ENCODE results near the gene SCNN1G.
A peak's percentile ranks its signal among the peaks of the same experiment; 100 is the strongest.

Gene SCNN1G

GRCh38 chr16:23185656-23186055 is 3.1 kb downstream of the SCNN1G start:
- Histone ChIP-seq H3K4ac (ENCODE audit: low read depth in 1 of 2, low read length in 2 of 2) (no peak overlapping the region), H2BK12ac (ENCODE audit: low read length in 2 of 2) (no peak overlapping the region)
- WGBS = 78% methylated on average over 11 of the region's 11 CpGs

GRCh38 chr16:23186171-23186570 is 3.6 kb downstream of the SCNN1G start:
- Histone ChIP-seq H3K23ac (ENCODE audit: low read length in 2 of 2) (no peak overlapping the region), H3K9me3 (ENCODE audit: control insufficient read depth, low read length) (no peaks in the 10 kb centered on the region), H3K27ac (ENCODE audit: low read length, poor library complexity, severe bottlenecking) (no peak overlapping the region)

More at GRCh38 chr16:23185656-23186055, 3.1 kb downstream of the SCNN1G start:
- H3K14ac ChIP-seq (ENCODE audit: low read length in 2 of 2) = no peak overlapping the region
- no peak overlapping the region for H3K27ac ChIP-seq (ENCODE audit: low read length, poor library complexity, severe bottlenecking)
- H3K9me3 ChIP-seq (ENCODE audit: control insufficient read depth, low read length) = no peaks in the 10 kb centered on the region
- no peaks in the 10 kb centered on the region for H3K79me1 ChIP-seq (replicated peaks; ENCODE audit: low read length, poor library complexity, severe bottlenecking)
- H4K8ac ChIP-seq (ENCODE audit: low read length) = no peak overlapping the region
- no peak overlapping the region for H2AFZ ChIP-seq (ENCODE audit: low read depth, low read length)
- H2BK5ac ChIP-seq (ENCODE audit: low read depth, low read length, poor library complexity, severe bottlenecking) = no peak overlapping the region
- H3K4me3 ChIP-seq (ENCODE audit: insufficient read depth in 1 of 2, low read depth in 1 of 2, low read length in 2 of 2) = no peak overlapping the region
- no peaks in the 10 kb centered on the region for H3K36me3 ChIP-seq (ENCODE audit: control insufficient read depth in 1 of 2, insufficient read depth in 2 of 2, low read depth in 1 of 2, low read length in 2 of 2)
- H3K18ac ChIP-seq (ENCODE audit: low read depth in 1 of 2, low read length in 2 of 2) = no peak overlapping the region
- H3K23ac ChIP-seq (ENCODE audit: low read length in 2 of 2) = no peak overlapping the region
- H2BK120ac ChIP-seq (ENCODE audit: low read depth, low read length) = no peak overlapping the region
- H3K9ac ChIP-seq (ENCODE audit: low read length) = no peak overlapping the region
- H3K27me3 ChIP-seq (ENCODE audit: control insufficient read depth in 1 of 2, insufficient read depth in 1 of 2, low read length in 2 of 2) = peaks cover 60 to 72% of the 10 kb centered on the region in 2 experiments
- H4K91ac ChIP-seq (ENCODE audit: low read length) = no peak overlapping the region
- no peak overlapping the region for H2AK5ac ChIP-seq (ENCODE audit: low read length, severe bottlenecking)
- peaks cover 13% of the 10 kb centered on the region for H3K4me1 ChIP-seq (ENCODE audit: control insufficient read depth, insufficient read depth, low read depth, low read length)
- H2BK15ac ChIP-seq (ENCODE audit: low read depth, poor library complexity, severe bottlenecking) = no peak overlapping the region
- no peak overlapping the region for H3K4me2 ChIP-seq (ENCODE audit: low read length, poor library complexity, severe bottlenecking)
- DNase-seq = no peak

GRCh38 chr16:23187341-23187740 is 4.8 kb downstream of the SCNN1G start:
- DNase-seq = no peak
- H3K4ac ChIP-seq (ENCODE audit: low read depth in 1 of 2, low read length in 2 of 2) = no peak overlapping the region
- H2BK12ac ChIP-seq (ENCODE audit: low read length in 2 of 2) = no peak overlapping the region
- H2AK5ac ChIP-seq (ENCODE audit: low read length, severe bottlenecking) = no peak overlapping the region
- H2BK120ac ChIP-seq (ENCODE audit: low read depth, low read length) = no peak overlapping the region
- peaks cover 55 to 59% of the 10 kb centered on the region in 2 experiments for H3K27me3 ChIP-seq (ENCODE audit: control insufficient read depth in 1 of 2, insufficient read depth in 1 of 2, low read length in 2 of 2)
- no peaks in the 10 kb centered on the region for H3K36me3 ChIP-seq (ENCODE audit: control insufficient read depth in 1 of 2, insufficient read depth in 2 of 2, low read depth in 1 of 2, low read length in 2 of 2)
- no peak overlapping the region for H2BK15ac ChIP-seq (ENCODE audit: low read depth, poor library complexity, severe bottlenecking)
- no peaks in the 10 kb centered on the region for H3K79me1 ChIP-seq (replicated peaks; ENCODE audit: low read length, poor library complexity, severe bottlenecking)
- no peak overlapping the region for H3K9ac ChIP-seq (ENCODE audit: low read length)
- no peak overlapping the region for H3K14ac ChIP-seq (ENCODE audit: low read length in 2 of 2)
- WGBS = 66% methylated on average over 3 of the region's 3 CpGs
- H3K23ac ChIP-seq (ENCODE audit: low read length in 2 of 2) = no peak overlapping the region
- H3K4me1 ChIP-seq (ENCODE audit: control insufficient read depth, insufficient read depth, low read depth, low read length) = peaks cover 10% of the 10 kb centered on the region
- no peak overlapping the region for H3K18ac ChIP-seq (ENCODE audit: low read depth in 1 of 2, low read length in 2 of 2)
- H3K27ac ChIP-seq (ENCODE audit: low read length, poor library complexity, severe bottlenecking) = no peak overlapping the region
- H3K4me2 ChIP-seq (ENCODE audit: low read length, poor library complexity, severe bottlenecking) = no peak overlapping the region
- no peaks in the 10 kb centered on the region for H3K9me3 ChIP-seq (ENCODE audit: control insufficient read depth, low read length)
- no peak overlapping the region for H4K8ac ChIP-seq (ENCODE audit: low read length)
- no peak overlapping the region for H3K4me3 ChIP-seq (ENCODE audit: insufficient read depth in 1 of 2, low read depth in 1 of 2, low read length in 2 of 2)
- H2AFZ ChIP-seq (ENCODE audit: low read depth, low read length) = no peak overlapping the region
- H4K91ac ChIP-seq (ENCODE audit: low read length) = no peak overlapping the region
- H2BK5ac ChIP-seq (ENCODE audit: low read depth, low read length, poor library complexity, severe bottlenecking) = no peak overlapping the region

More at GRCh38 chr16:23186171-23186570, 3.6 kb downstream of the SCNN1G start:
- no peak overlapping the region for H3K9ac ChIP-seq (ENCODE audit: low read length)
- DNase-seq = no peak
- no peak overlapping the region for H3K4ac ChIP-seq (ENCODE audit: low read depth in 1 of 2, low read length in 2 of 2)
- no peak overlapping the region for H3K4me3 ChIP-seq (ENCODE audit: insufficient read depth in 1 of 2, low read depth in 1 of 2, low read length in 2 of 2)
- no peak overlapping the region for H4K8ac ChIP-seq (ENCODE audit: low read length)
- no peak overlapping the region for H2BK12ac ChIP-seq (ENCODE audit: low read length in 2 of 2)
- no peak overlapping the region for H3K14ac ChIP-seq (ENCODE audit: low read length in 2 of 2)
- no peak overlapping the region for H3K18ac ChIP-seq (ENCODE audit: low read depth in 1 of 2, low read length in 2 of 2)
- no peak overlapping the region for H2BK5ac ChIP-seq (ENCODE audit: low read depth, low read length, poor library complexity, severe bottlenecking)
- H3K4me2 ChIP-seq (ENCODE audit: low read length, poor library complexity, severe bottlenecking) = no peak overlapping the region
- peaks cover 57 to 67% of the 10 kb centered on the region in 2 experiments for H3K27me3 ChIP-seq (ENCODE audit: control insufficient read depth in 1 of 2, insufficient read depth in 1 of 2, low read length in 2 of 2)
- no peak overlapping the region for H2AK5ac ChIP-seq (ENCODE audit: low read length, severe bottlenecking)
- no peaks in the 10 kb centered on the region for H3K36me3 ChIP-seq (ENCODE audit: control insufficient read depth in 1 of 2, insufficient read depth in 2 of 2, low read depth in 1 of 2, low read length in 2 of 2)
- H3K79me1 ChIP-seq (replicated peaks; ENCODE audit: low read length, poor library complexity, severe bottlenecking) = no peaks in the 10 kb centered on the region
- H2BK120ac ChIP-seq (ENCODE audit: low read depth, low read length) = no peak overlapping the region
- no peak overlapping the region for H2BK15ac ChIP-seq (ENCODE audit: low read depth, poor library complexity, severe bottlenecking)
- H2AFZ ChIP-seq (ENCODE audit: low read depth, low read length) = no peak overlapping the region
- H4K91ac ChIP-seq (ENCODE audit: low read length) = no peak overlapping the region
- H3K4me1 ChIP-seq (ENCODE audit: control insufficient read depth, insufficient read depth, low read depth, low read length) = peaks cover 13% of the 10 kb centered on the region
- WGBS = 85% methylated on average over 24 of the region's 24 CpGs

GRCh38 chr16:23188911-23189310 is 6.4 kb downstream of the SCNN1G start:
- no peak overlapping the region for H2BK15ac ChIP-seq (ENCODE audit: low read depth, poor library complexity, severe bottlenecking)
- no peak overlapping the region for H2BK5ac ChIP-seq (ENCODE audit: low read depth, low read length, poor library complexity, severe bottlenecking)
- peaks cover 47% of the 10 kb centered on the region in 2 experiments for H3K27me3 ChIP-seq (ENCODE audit: control insufficient read depth in 1 of 2, insufficient read depth in 1 of 2, low read length in 2 of 2)
- H3K9ac ChIP-seq (ENCODE audit: low read length) = no peak overlapping the region
- whole genome bisulfite sequencing = 92% methylated on average over 2 of the region's 2 CpGs
- H2AK5ac ChIP-seq (ENCODE audit: low read length, severe bottlenecking) = no peak overlapping the region
- no peaks in the 10 kb centered on the region for H3K79me1 ChIP-seq (replicated peaks; ENCODE audit: low read length, poor library complexity, severe bottlenecking)
- H3K4me3 ChIP-seq (ENCODE audit: insufficient read depth in 1 of 2, low read depth in 1 of 2, low read length in 2 of 2) = no peak overlapping the region
- H4K91ac ChIP-seq (ENCODE audit: low read length) = no peak overlapping the region
- peak overlapping the region in 1 of 2 experiments; percentile 15 for H3K14ac ChIP-seq (ENCODE audit: low read length in 2 of 2)
- DNase-seq = no peak
- no peak overlapping the region for H2BK120ac ChIP-seq (ENCODE audit: low read depth, low read length)
- H3K4me1 ChIP-seq (ENCODE audit: control insufficient read depth, insufficient read depth, low read depth, low read length) = no peaks in the 10 kb centered on the region
- H3K23ac ChIP-seq (ENCODE audit: low read length in 2 of 2) = no peak overlapping the region
- no peak overlapping the region for H3K18ac ChIP-seq (ENCODE audit: low read depth in 1 of 2, low read length in 2 of 2)
- H3K4ac ChIP-seq (ENCODE audit: low read depth in 1 of 2, low read length in 2 of 2) = no peak overlapping the region
- no peak overlapping the region for H2BK12ac ChIP-seq (ENCODE audit: low read length in 2 of 2)
- no peak overlapping the region for H3K27ac ChIP-seq (ENCODE audit: low read length, poor library complexity, severe bottlenecking)
- H2AFZ ChIP-seq (ENCODE audit: low read depth, low read length) = no peak overlapping the region
- H3K9me3 ChIP-seq (ENCODE audit: control insufficient read depth, low read length) = no peaks in the 10 kb centered on the region
- H3K4me2 ChIP-seq (ENCODE audit: low read length, poor library complexity, severe bottlenecking) = no peak overlapping the region
- H4K8ac ChIP-seq (ENCODE audit: low read length) = no peak overlapping the region
- H3K36me3 ChIP-seq (ENCODE audit: control insufficient read depth in 1 of 2, insufficient read depth in 2 of 2, low read depth in 1 of 2, low read length in 2 of 2) = no peaks in the 10 kb centered on the region
